HG03565 (cell line): ENCODE measurements around the gene FIGNL1.
"Not testable (repeated sequence)": the region's sequence is repeated elsewhere in the genome, so short reads cannot be mapped to it uniquely, and the experiment has no call there.

ENCODE experiments used
- ATAC-seq: cut with Tn5 transposase; IDR thresholded peaks from one replicate; pipeline ENCODE4 v1.9.1; 2021; ENCODE audit warnings: mild to moderate bottlenecking, moderate library complexity; ENCODE audit not compliant: unreplicated experiment

FIGNL1 gene

DNA sequence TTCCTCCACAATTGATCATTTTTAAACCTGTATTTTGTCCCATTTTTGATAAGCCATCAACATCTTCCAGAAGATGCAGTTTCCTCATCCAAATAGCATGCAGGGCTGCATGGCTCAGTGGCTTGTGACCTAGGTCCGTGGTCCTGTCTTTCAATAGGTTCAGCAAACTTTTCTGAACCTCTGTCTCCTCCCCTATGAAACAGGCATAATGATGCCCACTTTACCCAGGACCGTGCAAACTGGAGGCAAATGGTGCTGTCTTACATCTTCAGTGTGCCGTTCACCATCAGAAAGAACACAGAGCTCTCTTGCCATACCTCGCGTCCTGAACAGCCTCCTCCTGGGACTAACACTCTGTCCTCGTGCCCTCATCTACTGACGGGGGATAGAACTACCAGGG, 22.3 kb upstream of the FIGNL1 start:
- no peak for ATAC-seq

DNA sequence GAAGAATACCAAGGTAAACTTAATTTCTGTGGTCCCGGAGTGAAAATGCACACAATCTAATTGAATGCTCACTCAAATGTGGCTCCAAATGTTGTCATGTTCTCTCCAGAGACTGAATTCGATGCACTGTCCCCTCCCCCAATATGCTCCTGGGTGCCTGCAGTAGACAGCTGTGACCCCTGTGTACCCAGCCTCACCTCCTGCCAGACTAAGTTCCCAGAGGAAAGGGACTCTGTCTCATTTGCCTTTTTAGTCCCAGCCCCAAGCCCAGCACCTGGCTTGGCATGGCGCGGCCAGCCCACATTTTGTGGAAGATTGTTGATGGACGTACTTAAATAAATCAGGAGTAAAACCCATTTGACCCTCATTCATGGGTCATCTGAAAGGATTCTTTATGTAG, 21.8 kb upstream of the FIGNL1 start:
- no peak for ATAC-seq

DNA sequence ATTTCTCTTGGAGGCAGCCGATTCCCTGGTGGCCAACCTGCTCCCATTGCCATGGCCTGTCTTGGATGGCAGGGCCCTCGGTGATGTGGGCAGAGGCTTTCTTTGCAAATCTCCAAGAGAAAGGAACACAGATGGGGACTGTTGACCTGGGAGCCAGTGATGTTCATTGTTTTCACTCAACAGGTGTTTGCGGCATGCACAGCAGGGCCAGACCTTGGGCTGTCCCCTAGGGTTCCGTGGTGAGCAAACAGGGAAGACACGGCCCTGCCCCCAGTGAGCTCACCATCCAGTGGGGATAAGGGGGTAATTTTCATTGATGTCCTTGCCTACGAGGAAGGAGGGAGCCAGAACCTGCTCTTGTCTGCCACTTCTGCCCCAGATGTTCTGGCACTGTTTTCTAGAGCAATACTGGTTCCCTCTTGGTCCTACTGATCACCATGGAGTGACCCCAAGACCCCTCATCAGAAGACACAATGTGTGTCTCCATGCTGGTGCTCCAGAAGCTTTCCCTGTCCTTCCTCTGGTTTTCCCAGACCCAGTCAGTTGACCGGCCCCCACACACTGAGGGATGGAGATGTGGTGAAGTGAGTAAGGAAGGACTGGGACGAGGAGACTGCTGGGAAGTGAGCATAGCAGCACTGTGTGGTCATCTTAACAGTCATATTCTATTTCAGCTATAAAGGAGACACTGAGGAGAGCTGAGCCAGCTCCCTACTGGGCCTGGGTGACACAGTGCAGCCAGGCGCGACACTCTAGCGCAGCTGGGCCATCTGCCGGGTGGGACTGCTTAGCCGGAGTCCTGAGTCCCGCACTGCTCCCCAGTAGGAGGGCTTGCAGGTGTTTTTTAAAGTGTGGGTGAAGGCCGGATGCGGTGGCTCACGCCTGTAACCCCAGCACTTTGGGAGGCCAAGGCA, 20.4 kb upstream of the FIGNL1 start:
- ATAC-seq: no peak

GRCh38 chr7:50469181-50469580, 19.0 kb upstream of the FIGNL1 start:
- ATAC-seq: no peak

DNA sequence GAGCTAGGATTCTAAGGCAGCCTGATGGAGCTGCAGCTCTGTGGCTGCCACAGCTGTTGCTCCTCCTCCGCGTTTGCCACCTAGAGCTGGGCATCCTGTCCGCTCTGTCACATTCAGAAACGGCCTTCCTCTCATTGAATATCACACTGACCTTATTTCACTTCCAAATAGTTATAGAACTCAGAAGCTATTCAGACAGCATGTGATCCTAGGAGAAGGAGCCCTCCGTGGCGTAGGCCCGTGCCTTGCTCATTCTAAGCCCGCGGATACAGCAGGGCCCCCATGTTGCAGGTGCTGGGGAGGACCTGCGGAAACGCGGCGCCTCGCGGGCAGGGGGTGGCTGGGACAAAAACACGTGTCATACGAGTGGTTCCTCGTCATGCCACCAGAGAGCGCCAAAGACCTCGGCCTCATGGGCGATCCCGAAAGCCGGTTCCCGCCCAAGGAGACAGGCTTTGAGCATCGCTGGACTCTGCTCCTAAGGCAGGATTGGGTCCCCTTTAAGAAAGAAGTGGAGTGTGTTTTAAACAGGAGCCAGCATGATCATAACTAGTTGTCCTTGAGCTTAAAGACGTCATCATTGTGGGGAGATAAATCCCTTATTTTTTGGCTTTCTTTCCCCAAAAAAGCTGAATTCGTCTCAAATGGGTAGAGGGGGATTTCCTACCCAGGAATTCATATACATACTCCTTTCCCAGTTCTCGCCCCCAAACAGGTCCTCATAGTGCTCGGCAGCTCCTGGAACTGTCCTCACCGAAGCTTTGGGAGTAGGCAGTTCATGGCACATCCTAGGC, 17.9 kb upstream of the FIGNL1 start:
- ATAC-seq: peak; percentile 78

- no peak for ATAC-seq
These were observed 16.9 kb upstream of the FIGNL1 start for GRCh38 chr7:50466815-50467585.

DNA sequence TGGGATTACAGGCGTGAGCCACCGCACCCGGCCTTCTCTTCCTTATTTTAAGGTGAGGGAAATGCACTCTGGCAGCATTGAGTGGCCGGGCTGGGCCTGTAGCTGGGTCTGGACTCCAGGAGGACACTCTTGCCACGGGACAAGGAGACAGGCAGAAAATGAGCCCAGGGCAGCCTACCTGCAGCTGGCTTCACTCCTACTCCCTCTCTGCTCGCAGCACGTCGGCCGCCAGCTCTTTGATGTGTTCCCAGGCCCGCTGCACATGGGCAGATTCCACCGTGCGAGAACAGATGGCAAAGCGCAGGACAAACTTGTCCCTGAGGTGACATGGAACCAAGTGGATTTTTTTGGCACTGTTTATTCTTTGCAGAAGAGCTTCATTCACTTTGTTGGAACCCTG, 12.9 kb upstream of the FIGNL1 start:
- ATAC-seq: no peak

DNA sequence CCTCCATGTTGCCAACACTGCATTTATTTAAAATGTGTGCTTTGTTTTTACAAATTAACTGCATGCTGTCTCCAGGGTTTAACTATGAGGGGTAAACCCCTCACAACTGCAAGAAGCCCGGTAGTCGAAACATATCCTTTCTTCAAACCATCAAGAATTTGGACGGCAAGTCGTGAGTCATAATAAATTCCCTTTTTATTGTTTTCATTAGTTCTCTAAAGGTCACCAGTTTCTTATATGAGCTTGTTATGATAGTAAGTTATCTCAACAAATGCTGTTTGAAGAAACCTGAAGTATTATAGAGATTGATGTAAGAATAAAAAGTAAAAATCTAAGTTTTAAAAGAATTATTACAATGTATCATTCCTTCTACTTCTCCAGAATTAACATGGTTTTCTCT, 12.2 kb upstream of the FIGNL1 start:
- no peak for ATAC-seq

DNA sequence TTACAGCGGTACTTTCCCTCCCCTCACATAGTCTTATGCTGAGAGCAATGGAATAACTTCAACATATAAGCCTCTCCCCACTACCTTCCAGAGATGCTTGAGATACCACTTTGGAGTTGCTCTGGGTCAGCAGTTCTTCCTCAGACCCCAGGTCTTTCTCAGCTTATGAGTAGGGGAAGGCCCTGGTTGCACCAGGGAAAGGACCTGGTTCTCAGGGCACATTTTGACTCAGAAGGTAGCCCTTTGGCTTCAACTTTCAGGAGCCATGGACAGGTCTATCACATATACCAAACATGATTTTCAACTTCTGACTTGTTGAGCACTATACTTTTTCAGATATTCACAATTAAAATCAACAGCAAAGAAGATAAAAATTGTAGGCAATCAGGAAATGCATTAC, 11.5 kb upstream of the FIGNL1 start:
- no peak for ATAC-seq

GRCh38 chr7:50459183-50459582, 9.0 kb upstream of the FIGNL1 start:
- not testable (repeated sequence) for ATAC-seq

GRCh38 chr7:50458651-50459050, 8.5 kb upstream of the FIGNL1 start:
- not testable (repeated sequence) for ATAC-seq

GRCh38 chr7:50456371-50457123, 6.4 kb upstream of the FIGNL1 start:
- no peak for ATAC-seq

DNA sequence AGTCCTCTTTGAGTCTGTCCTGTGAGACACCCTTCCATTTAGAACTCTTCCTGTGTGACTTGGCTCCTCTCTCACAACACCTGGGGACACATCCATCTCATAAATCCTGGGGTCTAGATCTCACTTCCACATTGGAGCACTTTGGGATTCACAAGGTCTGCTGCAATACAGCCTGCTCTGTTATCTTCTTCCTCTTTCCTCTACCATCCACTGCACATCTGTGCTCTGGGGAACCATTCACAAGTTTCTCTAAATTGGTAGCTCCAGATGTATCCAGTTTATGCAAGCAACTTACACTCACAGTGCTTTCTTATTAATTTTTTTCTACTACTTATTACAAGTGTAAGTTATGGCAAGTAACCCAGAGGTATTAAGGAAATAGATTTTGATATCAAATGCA, 5.5 kb upstream of the FIGNL1 start:
- no peak for ATAC-seq

GRCh38 chr7:50454968-50455367, 4.8 kb upstream of the FIGNL1 start:
- ATAC-seq: no peak

DNA sequence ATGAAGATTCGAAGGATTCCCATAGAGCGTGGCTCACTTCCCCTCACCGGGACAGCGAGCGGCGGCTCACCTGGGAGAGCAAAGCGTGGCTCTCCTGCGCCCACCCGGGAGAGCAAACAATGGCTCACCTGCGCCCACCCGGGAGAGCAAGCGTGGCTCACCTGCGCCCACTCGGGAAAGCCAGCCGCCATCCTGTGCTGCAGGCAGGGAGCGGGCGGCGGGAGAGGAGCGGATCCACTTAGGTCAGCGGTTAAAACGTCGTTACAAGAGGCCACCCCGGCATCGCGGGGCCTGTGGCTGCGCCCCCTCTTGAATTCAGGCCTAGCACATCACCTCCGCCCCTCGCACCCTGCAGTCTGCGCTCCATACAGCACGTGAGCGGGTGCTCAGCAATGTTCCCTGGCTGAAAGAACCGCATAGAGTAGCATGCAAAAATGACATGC, 461 bp upstream of the FIGNL1 start:
- ATAC-seq: peak; percentile 6

GRCh38 chr7:50449501-50449880, 659 bp downstream of the FIGNL1 start:
- no peak for ATAC-seq

GRCh38 chr7:50448823-50449222, 1.3 kb downstream of the FIGNL1 start:
- peak; percentile 35 for ATAC-seq

- ATAC-seq: peak; percentile 36
These were observed 3.6 kb downstream of the FIGNL1 start for GRCh38 chr7:50446542-50446960.

DNA sequence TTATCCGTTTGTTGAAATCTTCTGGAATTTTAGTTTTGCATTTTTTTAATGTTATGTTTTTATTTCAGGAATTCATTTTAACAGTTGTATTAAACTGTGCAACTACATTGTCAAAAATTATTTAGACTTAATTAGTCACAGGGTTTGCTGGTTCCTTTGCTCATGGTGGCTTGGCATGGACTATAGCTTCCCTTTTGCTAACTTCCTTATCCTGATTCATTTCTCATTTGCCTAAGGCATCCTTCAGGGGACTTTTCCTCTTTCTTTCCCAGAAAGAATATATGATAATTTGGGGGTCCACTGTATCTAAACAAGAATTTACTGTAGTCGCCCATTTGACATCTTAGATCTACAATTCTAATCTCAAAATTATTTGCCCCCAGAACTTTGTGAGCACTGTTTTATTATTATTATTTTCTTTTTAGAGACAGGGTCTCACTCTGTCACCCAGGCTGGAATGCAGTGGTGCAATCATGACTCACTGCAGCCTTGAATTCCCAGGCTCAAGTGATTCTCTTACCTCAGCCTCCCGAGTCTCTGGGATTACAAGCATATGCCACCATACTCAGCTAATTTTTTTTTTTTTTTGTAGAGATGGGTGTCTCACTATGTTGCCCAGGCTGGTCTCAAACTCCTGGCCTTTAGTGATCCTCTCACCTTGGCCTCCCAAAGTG, 13.9 kb downstream of the FIGNL1 start:
- ATAC-seq: no peak

DNA sequence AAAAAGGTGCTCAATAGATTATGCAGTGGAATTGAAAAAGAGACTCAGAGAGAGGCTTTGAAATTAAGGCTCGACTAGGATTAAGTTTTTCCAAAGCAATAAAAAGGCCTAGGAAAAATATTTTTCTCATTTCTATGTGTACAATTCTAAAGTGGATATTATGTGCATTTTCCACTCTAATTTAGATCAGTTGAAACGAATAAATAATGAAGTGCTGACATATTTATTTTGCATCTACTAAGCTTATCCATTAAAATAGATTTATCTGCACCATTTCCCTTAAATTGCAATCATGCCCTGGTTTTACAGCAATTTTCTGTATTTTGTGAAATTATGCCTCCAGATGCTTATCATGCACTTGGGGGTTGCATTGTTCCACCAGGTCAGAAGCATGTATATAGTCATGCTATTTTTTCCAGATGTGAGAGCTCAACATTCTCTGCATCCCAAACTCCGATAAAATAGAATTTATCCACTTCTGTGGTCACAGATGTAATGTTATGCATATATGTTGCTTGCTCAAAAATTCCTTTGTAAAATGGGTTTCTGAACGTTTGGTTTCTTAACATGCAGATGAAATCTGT, 18.3 kb downstream of the FIGNL1 start:
- no peak for ATAC-seq
